Kidney (tissue), 14 donors: ENCODE data around the gene GPATCH2. TPM values are rescaled to one million over a fixed set of nuclear protein-coding genes. Genes with fewer than 3 reads are reported as not detected.
A peak's percentile ranks its signal among the peaks of the same experiment; 100 is the strongest.

ENCODE experiments used
- DNase-seq, 5 donors: peaks; one replicate each; pipeline ENCODE4 v3.0.0-alpha.2; 2013 to 2020
- FAIRE-seq: peaks from 2 replicates; lab custom pipeline; 2012; peaks lifted over from hg19 to GRCh38; lab: Jason Lieb, UNC
- H3K27ac ChIP-seq, 2 donors: one replicate each; pipeline ENCODE4 v1.7.0; 2013; ENCODE audit warnings: low read depth in 2 of 2, low read length in 2 of 2, inconsistent platforms in 1 of 2
- H3K27me3 ChIP-seq: one replicate; pipeline ENCODE4 v1.7.1; 2013; ENCODE audit warnings: low read length, inconsistent platforms; ENCODE audit not compliant: control insufficient read depth, insufficient read depth
- H3K36me3 ChIP-seq, 3 donors: one replicate each; pipeline versions ENCODE4 v1.7.0 to v1.7.1; 2013; ENCODE audit warnings: low read length in 3 of 3, control low read depth in 1 of 3, inconsistent platforms in 1 of 3; ENCODE audit not compliant: insufficient read depth in 3 of 3, control insufficient read depth in 2 of 3
- H3K4me1 ChIP-seq, 3 donors: one replicate each; pipeline versions ENCODE4 v1.7.0 to v1.7.1; 2013; ENCODE audit warnings: low read length in 3 of 3, inconsistent platforms in 1 of 3, low read depth in 1 of 3; ENCODE audit not compliant: control insufficient read depth in 2 of 3, insufficient read depth in 2 of 3
- H3K4me3 ChIP-seq, 3 donors: one replicate each; pipeline versions ENCODE4 v1.7.0 to v1.8.1; 2013; ENCODE audit warnings: low read length in 3 of 3, control low read depth in 1 of 3, inconsistent platforms in 1 of 3
- H3K9ac ChIP-seq, 3 donors: one replicate each; pipeline versions ENCODE4 v1.7.0 to v1.7.1; 2013; ENCODE audit warnings: low read length in 3 of 3, control low read depth in 1 of 3, inconsistent platforms in 1 of 3
- H3K9me3 ChIP-seq, 3 donors: one replicate each; pipeline versions ENCODE4 v1.7.0 to v1.7.1; 2013; ENCODE audit warnings: low read length in 3 of 3, control low read depth in 1 of 3, inconsistent platforms in 1 of 3; ENCODE audit not compliant: control insufficient read depth in 2 of 3, insufficient read depth in 1 of 3
- CTCF ChIP-seq: IDR thresholded peaks from 3 replicates; pipeline ENCODE4 v1.5.1; 2012; ENCODE audit warnings: mild to moderate bottlenecking, moderate library complexity, borderline replicate concordance; ENCODE audit not compliant: insufficient read depth; ENCODE audit errors: extremely low read depth
- intact Hi-C: fragments of 100-400 bp; cut with DNase I; formaldehyde crosslinking; loops from one replicate; pipeline ENCODE4 v1.11.1; 2022
- polyA plus RNA-seq: library from polyadenylated mRNA; stranded (reverse); fragments of 350-450 nt; fragmentation: Illumina TruSeq; extraction: RNeasy Lipid Tissue Mini Kit (QIAGEN cat#74804); gene quantifications from one replicate; pipeline ENCODE4 v1.2.3, GENCODE V29; 2014; ENCODE audit warnings: low read depth, low replicate concordance; ENCODE audit not compliant: insufficient read depth
- total RNA-seq: library from RNA; stranded (reverse); fragmentation: NEBNext Ultra II Directional; extraction: Animal tissue kit (Norgen Biotek cat#: 25700); gene quantifications from one replicate; pipeline ENCODE4 v1.2.1, GENCODE V29; 2021
- donor health status: control.
- donor health status: control.
- donor health status: control.
- donor health status: control.
- donor health status: control.
- donor health status: DM: yes; HTN: yes; CAD: no.
- donor health status: Normal renal cell carcinoma (clear cell type).

GPATCH2 gene
- total and polyA plus RNA-seq, 2 donors from 2014 or later, result 3.9 to 18.7 TPM

GRCh38 chr1:217469983-217470382 lies 160.9 kb downstream of the GPATCH2 start:
- H3K4me1 ChIP-seq, result no peaks in the 10 kb centered on the region
- H3K27ac ChIP-seq, result no peak overlapping the region
- no peak overlapping the region for H3K4me3 ChIP-seq
- no peak for DNase-seq
- no peaks in the 10 kb centered on the region for H3K36me3 ChIP-seq
- TF ChIP-seq CTCF, result no peak
- H3K9me3 ChIP-seq, result peaks cover 0 to 8% (median 0%) of the 10 kb centered on the region in 3 donors
- H3K27me3 ChIP-seq, result no peaks in the 10 kb centered on the region
- H3K9ac ChIP-seq, result no peak overlapping the region
- intact Hi-C loops, result no loop called here
- FAIRE-seq, result peak; percentile 23

DNA sequence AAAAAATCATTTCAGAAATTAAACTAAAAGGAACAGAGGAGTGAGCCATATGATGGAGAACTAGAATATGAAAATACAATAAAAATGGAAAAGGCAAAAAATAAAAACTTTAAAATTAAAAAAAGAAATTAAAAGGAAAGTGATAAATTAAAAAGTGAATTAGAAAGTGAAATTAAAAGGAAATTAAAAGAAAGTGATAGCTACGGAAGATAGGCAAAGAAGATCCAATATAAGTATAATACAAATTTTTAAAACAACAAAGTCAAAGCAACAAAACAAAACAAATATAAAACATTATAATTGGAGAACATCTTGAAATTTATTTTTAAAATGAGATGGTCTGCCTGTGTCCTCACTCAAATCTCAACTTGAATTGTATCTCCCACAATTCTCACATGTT lies 165.8 kb downstream of the GPATCH2 start:
- Histone ChIP-seq H3K9ac (no peak overlapping the region), H3K36me3 (no peaks in the 10 kb centered on the region), H3K4me1 (peaks cover 0 to 5% (median 0%) of the 10 kb centered on the region in 3 donors), H3K4me3 (no peak overlapping the region), H3K27ac (no peak overlapping the region), H3K9me3 (peaks cover 0 to 8% (median 0%) of the 10 kb centered on the region in 3 donors), H3K27me3 (no peaks in the 10 kb centered on the region)
- DNase-seq (no peak), FAIRE-seq (peak; percentile 39)
- intact Hi-C loops, result no loop called here
- no peak for TF ChIP-seq CTCF

GRCh38 chr1:217462666-217463065 lies 168.2 kb downstream of the GPATCH2 start:
- FAIRE-seq (no peak), DNase-seq (no peak)
- intact Hi-C loops, result no loop called here
- no peaks in the 10 kb centered on the region for H3K36me3 ChIP-seq
- TF ChIP-seq CTCF, result no peak
- H3K9ac ChIP-seq, result no peak overlapping the region
- peaks cover 0 to 8% (median 0%) of the 10 kb centered on the region in 3 donors for H3K9me3 ChIP-seq
- H3K4me3 ChIP-seq, result no peak overlapping the region
- H3K27ac ChIP-seq, result no peak overlapping the region
- H3K27me3 ChIP-seq, result no peaks in the 10 kb centered on the region
- peaks cover 0 to 5% (median 0%) of the 10 kb centered on the region in 3 donors for H3K4me1 ChIP-seq

- intact Hi-C loops, result no loop called here
- no peak for FAIRE-seq
- H3K9me3 ChIP-seq, result peaks cover 0 to 8% (median 0%) of the 10 kb centered on the region in 3 donors
These were observed 168.7 kb downstream of the GPATCH2 start for GRCh38 chr1:217462159-217462558.

More at GRCh38 chr1:217462159-217462558, 168.7 kb downstream of the GPATCH2 start:
- no peak for TF ChIP-seq CTCF
- no peak for DNase-seq
- Histone ChIP-seq H3K9ac (no peak overlapping the region), H3K27ac (no peak overlapping the region), H3K36me3 (no peaks in the 10 kb centered on the region), H3K4me3 (no peak overlapping the region), H3K27me3 (no peaks in the 10 kb centered on the region), H3K4me1 (peaks cover 0 to 5% (median 0%) of the 10 kb centered on the region in 3 donors)
